Rectal smooth muscle tissue (tissue), 1 donor: Measurements from ENCODE around the gene KCNQ5.

Experiments used
- H3K27ac ChIP-seq: one replicate; pipeline ENCODE4 v1.7.0; 2013; ENCODE audit warnings: low read depth, low read length, inconsistent platforms
- H3K27me3 ChIP-seq: one replicate; pipeline ENCODE4 v1.7.0; 2013; ENCODE audit warnings: low read length; ENCODE audit not compliant: control insufficient read depth, insufficient read depth
- H3K36me3 ChIP-seq: one replicate; pipeline ENCODE4 v1.7.0; 2013; ENCODE audit warnings: low read length; ENCODE audit not compliant: control insufficient read depth, insufficient read depth
- H3K4me1 ChIP-seq: one replicate; pipeline ENCODE4 v1.7.0; 2013; ENCODE audit warnings: low read length; ENCODE audit not compliant: control insufficient read depth, insufficient read depth
- H3K4me3 ChIP-seq: one replicate; pipeline ENCODE4 v1.7.0; 2013; ENCODE audit warnings: low read length
- H3K9ac ChIP-seq: one replicate; pipeline ENCODE4 v1.7.0; 2013; ENCODE audit warnings: low read length

Gene KCNQ5

GRCh38 chr6:72850040-72850439, 228.2 kb downstream of the KCNQ5 start:
- H3K27me3 ChIP-seq: no peaks in the 10 kb centered on the region
- no peaks in the 10 kb centered on the region for H3K4me1 ChIP-seq
- H3K27ac ChIP-seq: no peak overlapping the region
- H3K36me3 ChIP-seq: no peaks in the 10 kb centered on the region
- H3K4me3 ChIP-seq: no peak overlapping the region
- H3K9ac ChIP-seq: no peak overlapping the region

DNA sequence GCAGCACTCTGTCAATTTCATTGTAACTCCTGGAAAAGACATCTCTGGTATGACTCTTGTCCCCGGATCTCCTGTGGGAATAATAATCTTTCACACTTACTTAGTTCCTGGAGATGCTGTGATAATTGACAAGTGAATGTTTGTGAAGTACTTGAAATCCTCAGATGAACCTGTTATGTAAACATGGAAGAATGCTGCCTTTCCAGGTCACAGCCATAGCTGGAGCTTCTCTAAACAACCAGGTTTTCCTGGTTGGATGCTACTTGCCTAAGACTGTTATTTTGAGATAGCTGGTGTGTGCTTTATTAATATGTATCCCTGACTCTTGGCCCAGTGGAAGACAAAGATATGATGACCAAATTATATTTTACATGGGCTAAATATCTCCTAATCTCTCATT, 228.6 kb downstream of the KCNQ5 start:
- no peak overlapping the region for H3K4me3 ChIP-seq
- no peaks in the 10 kb centered on the region for H3K36me3 ChIP-seq
- no peak overlapping the region for H3K9ac ChIP-seq
- no peak overlapping the region for H3K27ac ChIP-seq
- no peaks in the 10 kb centered on the region for H3K4me1 ChIP-seq
- no peaks in the 10 kb centered on the region for H3K27me3 ChIP-seq

DNA sequence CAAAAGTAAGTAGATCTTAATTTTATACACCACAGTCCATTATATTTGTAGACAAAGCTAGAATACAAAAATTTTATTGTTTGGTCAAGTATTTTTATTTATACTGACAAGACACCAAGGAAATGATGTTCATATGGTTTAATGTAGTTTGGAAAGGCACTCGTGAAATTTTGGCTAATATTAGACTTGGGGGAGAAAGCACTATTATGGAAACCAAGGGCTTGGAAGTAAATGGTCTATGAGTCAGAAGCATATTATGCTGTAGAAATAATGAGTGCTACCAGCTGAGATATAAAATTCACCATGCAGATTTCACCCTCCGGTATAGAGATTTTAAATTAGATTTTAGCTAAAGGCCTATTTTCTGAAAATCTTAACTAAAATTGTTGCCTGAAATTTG, 233.6 kb downstream of the KCNQ5 start:
- H3K27me3 ChIP-seq: no peaks in the 10 kb centered on the region
- H3K4me3 ChIP-seq: no peak overlapping the region
- no peaks in the 10 kb centered on the region for H3K36me3 ChIP-seq
- no peaks in the 10 kb centered on the region for H3K4me1 ChIP-seq
- H3K9ac ChIP-seq: no peak overlapping the region
- no peak overlapping the region for H3K27ac ChIP-seq

DNA sequence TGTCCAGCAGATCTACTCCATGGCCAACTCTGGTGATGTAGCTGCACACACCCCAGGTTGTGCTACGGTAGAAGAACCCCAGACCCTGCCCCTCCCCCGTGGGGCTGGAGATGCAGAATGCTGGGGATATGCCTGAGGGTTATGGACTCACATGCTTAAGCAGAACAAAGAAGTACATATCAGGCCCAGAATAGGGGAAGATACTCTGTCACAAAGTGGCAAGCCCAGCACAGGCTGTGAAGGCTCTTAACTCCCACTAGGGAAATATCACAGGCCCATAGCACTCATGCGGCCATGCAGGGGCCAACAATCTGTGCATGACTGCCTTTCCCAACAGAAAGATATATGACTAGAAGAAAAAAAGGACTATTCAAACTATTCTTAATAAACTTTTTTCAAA, 234.9 kb downstream of the KCNQ5 start:
- no peak overlapping the region for H3K9ac ChIP-seq
- peaks cover 2% of the 10 kb centered on the region for H3K4me1 ChIP-seq
- no peak overlapping the region for H3K27ac ChIP-seq
- H3K36me3 ChIP-seq: no peaks in the 10 kb centered on the region
- no peaks in the 10 kb centered on the region for H3K27me3 ChIP-seq
- no peak overlapping the region for H3K4me3 ChIP-seq

- H3K4me3 ChIP-seq: no peak overlapping the region
- peaks cover 5% of the 10 kb centered on the region for H3K4me1 ChIP-seq
- H3K36me3 ChIP-seq: no peaks in the 10 kb centered on the region
- H3K9ac ChIP-seq: no peak overlapping the region
- H3K27me3 ChIP-seq: no peaks in the 10 kb centered on the region
- no peak overlapping the region for H3K27ac ChIP-seq
Measured at GRCh38 chr6:72857791-72858585, 236.1 kb downstream of the KCNQ5 start.

DNA sequence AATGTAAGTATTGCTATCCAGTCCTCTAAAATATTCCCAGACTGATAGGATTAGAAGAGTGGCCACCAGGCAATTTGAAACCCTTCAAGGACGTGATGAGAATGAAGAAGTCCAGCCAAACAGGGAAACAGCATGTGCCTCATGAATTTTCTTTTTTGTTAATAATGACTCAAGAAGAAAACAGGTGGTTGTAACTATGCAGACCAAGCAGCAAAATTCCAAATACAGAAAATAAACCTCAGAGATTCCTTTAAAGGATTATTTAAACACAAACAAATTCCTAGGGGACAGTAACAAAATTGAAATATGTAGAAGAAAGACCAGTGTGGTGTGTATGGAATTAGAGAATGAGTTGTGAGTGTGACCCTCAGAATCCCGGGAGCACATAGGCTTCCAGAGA, 239.2 kb downstream of the KCNQ5 start:
- Histone ChIP-seq H3K27ac (no peak overlapping the region), H3K36me3 (no peaks in the 10 kb centered on the region), H3K9ac (no peak overlapping the region), H3K4me3 (no peak overlapping the region), H3K27me3 (no peaks in the 10 kb centered on the region), H3K4me1 (peaks cover 5% of the 10 kb centered on the region)

DNA sequence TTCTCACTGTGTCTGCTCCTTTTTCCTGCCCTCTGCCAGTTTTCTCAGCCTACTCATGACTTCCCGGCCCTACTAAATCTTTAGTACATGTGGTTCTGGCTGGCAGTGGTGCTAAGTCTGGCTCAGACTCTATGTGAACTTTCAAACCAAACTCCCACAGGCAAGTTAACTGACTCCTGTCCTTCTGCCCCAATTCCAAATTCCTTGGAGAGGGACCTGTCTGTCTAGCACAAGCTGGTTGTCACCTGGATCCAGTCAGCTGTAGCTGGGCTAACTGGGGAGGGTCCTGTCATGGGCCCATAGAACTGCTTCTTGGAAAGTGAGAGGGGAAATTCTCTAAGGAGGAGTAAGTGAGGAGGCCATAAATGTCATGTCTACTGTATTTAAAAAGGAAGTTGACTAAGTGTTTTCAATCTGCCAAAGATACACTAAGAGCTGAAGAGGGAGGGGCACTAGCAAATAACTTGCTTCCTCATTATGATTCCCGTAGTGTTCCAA, 240.1 kb downstream of the KCNQ5 start:
- H3K36me3 ChIP-seq: no peaks in the 10 kb centered on the region
- H3K27me3 ChIP-seq: no peaks in the 10 kb centered on the region
- no peak overlapping the region for H3K9ac ChIP-seq
- H3K4me3 ChIP-seq: no peak overlapping the region
- H3K27ac ChIP-seq: no peak overlapping the region
- H3K4me1 ChIP-seq: peaks cover 5% of the 10 kb centered on the region

- no peak overlapping the region for H3K4me3 ChIP-seq
Measured at GRCh38 chr6:72863131-72863530, 241.3 kb downstream of the KCNQ5 start.

GRCh38 chr6:72864236-72864635, 242.4 kb downstream of the KCNQ5 start:
- no peak overlapping the region for H3K9ac ChIP-seq
- peaks cover 5% of the 10 kb centered on the region for H3K4me1 ChIP-seq
- no peaks in the 10 kb centered on the region for H3K36me3 ChIP-seq
- no peak overlapping the region for H3K27ac ChIP-seq
- no peaks in the 10 kb centered on the region for H3K27me3 ChIP-seq
- no peak overlapping the region for H3K4me3 ChIP-seq

More at GRCh38 chr6:72863131-72863530, 241.3 kb downstream of the KCNQ5 start:
- Histone ChIP-seq H3K27me3 (no peaks in the 10 kb centered on the region), H3K27ac (no peak overlapping the region), H3K9ac (no peak overlapping the region), H3K36me3 (no peaks in the 10 kb centered on the region), H3K4me1 (peaks cover 5% of the 10 kb centered on the region)

GRCh38 chr6:72864799-72865198, 242.9 kb downstream of the KCNQ5 start:
- H3K27me3 ChIP-seq: no peaks in the 10 kb centered on the region
- H3K4me1 ChIP-seq: peaks cover 5% of the 10 kb centered on the region
- H3K36me3 ChIP-seq: no peaks in the 10 kb centered on the region
- no peak overlapping the region for H3K27ac ChIP-seq
- no peak overlapping the region for H3K9ac ChIP-seq
- H3K4me3 ChIP-seq: no peak overlapping the region

- no peaks in the 10 kb centered on the region for H3K36me3 ChIP-seq
- H3K4me3 ChIP-seq: no peak overlapping the region
- H3K9ac ChIP-seq: no peak overlapping the region
- H3K27ac ChIP-seq: no peak overlapping the region
- H3K4me1 ChIP-seq: peaks cover 5% of the 10 kb centered on the region
- H3K27me3 ChIP-seq: no peaks in the 10 kb centered on the region
Measured at GRCh38 chr6:72865467-72865866, 243.6 kb downstream of the KCNQ5 start.

DNA sequence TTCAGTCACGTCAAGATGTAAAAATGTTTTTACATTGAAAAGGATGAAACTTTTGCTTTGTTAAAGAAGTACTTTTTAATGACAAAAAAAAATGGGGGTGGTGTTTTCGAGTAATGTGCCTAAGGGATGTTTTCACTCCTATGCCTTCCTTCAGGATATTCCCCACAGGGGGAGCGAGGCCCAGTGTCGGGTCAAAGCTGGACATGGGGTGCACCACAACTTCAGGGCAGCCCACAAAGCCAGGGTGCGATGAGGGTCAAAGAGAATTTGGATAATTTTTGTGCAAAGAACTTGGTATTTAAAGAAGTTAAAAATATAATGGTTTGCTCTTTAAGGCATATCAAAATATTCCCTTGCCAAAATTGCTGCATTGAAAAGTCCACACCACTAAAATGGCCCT, 247.8 kb downstream of the KCNQ5 start:
- Histone ChIP-seq H3K36me3 (no peaks in the 10 kb centered on the region), H3K9ac (no peak overlapping the region), H3K27me3 (no peaks in the 10 kb centered on the region), H3K27ac (no peak overlapping the region), H3K4me1 (no peaks in the 10 kb centered on the region), H3K4me3 (no peak overlapping the region)

GRCh38 chr6:72873433-72873832, 251.6 kb downstream of the KCNQ5 start:
- H3K27ac ChIP-seq: no peak overlapping the region
- no peak overlapping the region for H3K4me3 ChIP-seq
- H3K27me3 ChIP-seq: no peaks in the 10 kb centered on the region
- H3K36me3 ChIP-seq: no peaks in the 10 kb centered on the region
- no peak overlapping the region for H3K9ac ChIP-seq
- no peaks in the 10 kb centered on the region for H3K4me1 ChIP-seq
